H1 (cell line): ENCODE results near the gene TBC1D10A. TPM values are rescaled to one million over a fixed set of nuclear protein-coding genes. Genes with fewer than 3 reads are reported as not detected.
A peak's percentile ranks its signal among the peaks of the same experiment; 100 is the strongest.

ENCODE experiments used
- CTCF ChIA-PET: fragments of 300-600 bp; sonication (Branson Sonifier 250); formaldehyde crosslinking; loops from one replicate; lab custom pipeline; 2021; ENCODE audit not compliant: partially characterized antibody; lab: Charles Lee
- POLR2A ChIA-PET: fragments of 300-600 bp; sonication (Branson Sonifier 250); formaldehyde crosslinking; loops from one replicate; lab custom pipeline; 2021; ENCODE audit warnings: inconsistent platforms; ENCODE audit not compliant: partially characterized antibody; lab: Charles Lee
- DNase-seq, 2 experiments: peaks; one replicate each; pipeline versions ENCODE4 v3.0.0 to v3.0.0-alpha.2; 2010 to 2022; ENCODE audit warnings: low spot score in 2 of 2, low read depth in 1 of 2, mixed read lengths in 1 of 2
- FAIRE-seq: peaks from 2 replicates; lab custom pipeline; 2011; peaks lifted over from hg19 to GRCh38; lab: Jason Lieb, UNC
- H2AFZ ChIP-seq: 2 replicates; pipeline ENCODE4 v1.8.1; 2012; ENCODE audit warnings: low read length, inconsistent platforms
- H2AK5ac ChIP-seq: 2 replicates; pipeline ENCODE4 v1.6.1; 2013; ENCODE audit warnings: low read depth, low read length
- H2BK120ac ChIP-seq: replicated peaks from 2 replicates; pipeline ENCODE3; 2013; ENCODE audit warnings: low read depth, low read length, inconsistent platforms
- H2BK12ac ChIP-seq: 2 replicates; pipeline ENCODE4 v1.6.1; 2013; ENCODE audit warnings: low read depth, low read length
- H2BK15ac ChIP-seq: 2 replicates; pipeline ENCODE4 v1.6.1; 2013; ENCODE audit warnings: low read length
- H2BK20ac ChIP-seq: 2 replicates; pipeline ENCODE4 v1.6.1; 2013; ENCODE audit warnings: low read length
- H2BK5ac ChIP-seq: 2 replicates; pipeline ENCODE4 v1.6.1; 2013; ENCODE audit warnings: low read depth, low read length
- H3K14ac ChIP-seq: 2 replicates; pipeline ENCODE4 v1.6.1; 2013; ENCODE audit warnings: inconsistent platforms; ENCODE audit not compliant: insufficient read length
- H3K18ac ChIP-seq: 2 replicates; pipeline ENCODE4 v1.6.1; 2013; ENCODE audit warnings: low read length; ENCODE audit errors: extremely low read depth
- H3K23ac ChIP-seq: 2 replicates; pipeline ENCODE4 v1.6.1; 2013; ENCODE audit warnings: inconsistent platforms; ENCODE audit not compliant: insufficient read length
- H3K23me2 ChIP-seq: 2 replicates; pipeline ENCODE4 v1.6.1; 2013; ENCODE audit warnings: low read depth, low read length
- H3K27ac ChIP-seq: 2 replicates; pipeline ENCODE4 v1.6.1; 2011; ENCODE audit warnings: low read depth, low read length, inconsistent platforms
- H3K27me3 ChIP-seq, 4 experiments: replicated peaks in 1 of 4; 1 replicate in 1 of 4; 2 replicates in 3 of 4; pipeline versions ENCODE4 v1.6.1 to v1.8.1; 2011 to 2013; ENCODE audit warnings: low read length in 3 of 4, mild to moderate bottlenecking in 3 of 4, inconsistent platforms in 2 of 4, mixed read lengths in 2 of 4, moderate library complexity in 1 of 4; ENCODE audit not compliant: control insufficient read depth in 3 of 4, insufficient read depth in 3 of 4; ENCODE audit errors: extremely low read depth in 1 of 4
- H3K36me3 ChIP-seq, 4 experiments: 2 replicates each; pipeline versions ENCODE4 v1.6.1 to v1.8.1; 2011 to 2013; ENCODE audit warnings: mild to moderate bottlenecking in 4 of 4, low read length in 3 of 4, moderate library complexity in 2 of 4, control low read depth in 1 of 4, inconsistent platforms in 1 of 4; ENCODE audit not compliant: insufficient read depth in 4 of 4, control insufficient read depth in 2 of 4
- H3K4ac ChIP-seq: replicated peaks from 2 replicates; pipeline ENCODE3; 2013; ENCODE audit warnings: low read length, low read depth, mixed read lengths, inconsistent platforms; ENCODE audit not compliant: insufficient read length
- H3K4me1 ChIP-seq, 4 experiments: replicated peaks in 1 of 4; 1 replicate in 1 of 4; 2 replicates in 3 of 4; pipeline versions ENCODE4 v1.6.1 to v1.8.1; 2011 to 2013; ENCODE audit warnings: low read length in 3 of 4, inconsistent platforms in 2 of 4, mixed read lengths in 1 of 4; ENCODE audit not compliant: insufficient read depth in 4 of 4, control insufficient read depth in 3 of 4
- H3K4me2 ChIP-seq, 2 experiments: 2 replicates each; pipeline versions ENCODE4 v1.6.1 to v1.8.1; 2011 to 2013; ENCODE audit warnings: low read depth in 2 of 2, low read length in 2 of 2, control low read depth in 1 of 2, inconsistent platforms in 1 of 2, mild to moderate bottlenecking in 1 of 2; ENCODE audit not compliant: insufficient read depth in 1 of 2
- H3K4me3 ChIP-seq, 4 experiments: fragments of 200-600, 300-600 bp in 1 of 4; sonication (generic), shearing (Covaris generic), sonication (Bioruptor Twin) in 1 of 4; 2 replicates each; pipeline versions ENCODE4 v1.5.1 to v1.8.1; 2011 to 2016; ENCODE audit warnings: low read length in 4 of 4, low read depth in 3 of 4, control low read depth in 2 of 4, inconsistent platforms in 2 of 4, mild to moderate bottlenecking in 2 of 4, mixed read lengths in 1 of 4, moderate library complexity in 1 of 4; ENCODE audit not compliant: insufficient read depth in 2 of 4; ENCODE audit errors: extremely low read depth in 1 of 4
- H3K56ac ChIP-seq: replicated peaks from 2 replicates; pipeline ENCODE3; 2013; ENCODE audit warnings: low read depth, mild to moderate bottlenecking, mixed read lengths, low read length, inconsistent platforms; ENCODE audit not compliant: insufficient read length
- H3K79me1 ChIP-seq: 2 replicates; pipeline ENCODE4 v1.6.1; 2013; ENCODE audit warnings: low read depth, low read length, control low read depth
- H3K79me2 ChIP-seq, 2 experiments: 2 replicates each; pipeline versions ENCODE4 v1.6.1 to v1.8.1; 2012 to 2013; ENCODE audit warnings: low read length in 2 of 2, mild to moderate bottlenecking in 2 of 2, inconsistent platforms in 1 of 2; ENCODE audit not compliant: insufficient read depth in 2 of 2, control insufficient read depth in 1 of 2
- H3K9ac ChIP-seq, 4 experiments: replicated peaks in 1 of 4; 1 replicate in 1 of 4; 2 replicates in 3 of 4; pipeline versions ENCODE4 v1.6.1 to v1.8.1; 2011 to 2013; ENCODE audit warnings: low read depth in 3 of 4, low read length in 3 of 4, control low read depth in 2 of 4, mild to moderate bottlenecking in 2 of 4, moderate library complexity in 2 of 4, inconsistent platforms in 1 of 4; ENCODE audit errors: extremely low read depth in 1 of 4
- H3K9me3 ChIP-seq, 2 experiments: 2 replicates each; pipeline versions ENCODE4 v1.6.1 to v1.8.1; 2012 to 2013; ENCODE audit warnings: mild to moderate bottlenecking in 2 of 2, moderate library complexity in 2 of 2, control low read depth in 1 of 2, inconsistent platforms in 1 of 2, low read depth in 1 of 2, low read length in 1 of 2, mixed read lengths in 1 of 2; ENCODE audit not compliant: insufficient read depth in 2 of 2
- H4K20me1 ChIP-seq, 2 experiments: replicated peaks in 1 of 2; 2 replicates each; pipeline versions ENCODE3 to v1.8.1; 2011 to 2013; ENCODE audit warnings: inconsistent platforms in 2 of 2, low read length in 2 of 2, mild to moderate bottlenecking in 1 of 2; ENCODE audit not compliant: insufficient read depth in 2 of 2, control insufficient read depth in 1 of 2
- H4K5ac ChIP-seq: 2 replicates; pipeline ENCODE4 v1.6.1; 2013; ENCODE audit warnings: low read length, low read depth, mixed read lengths, inconsistent platforms; ENCODE audit not compliant: insufficient read length
- H4K8ac ChIP-seq: 2 replicates; pipeline ENCODE4 v1.8.0; 2013; ENCODE audit warnings: mild to moderate bottlenecking, moderate library complexity, low read length, inconsistent platforms; ENCODE audit not compliant: insufficient read depth; ENCODE audit errors: extremely low read depth
- H4K91ac ChIP-seq: replicated peaks from 2 replicates; pipeline ENCODE3; 2013; ENCODE audit warnings: low read length, mixed read lengths, inconsistent platforms; ENCODE audit not compliant: insufficient read length
- CEBPB ChIP-seq: IDR thresholded peaks from 2 replicates; pipeline ENCODE4 v1.6.1; 2012; ENCODE audit warnings: low read depth, low read length
- KDM4A ChIP-seq: IDR thresholded peaks from one replicate; pipeline ENCODE4 v1.7.1; 2012; ENCODE audit warnings: low read depth, mild to moderate bottlenecking, moderate library complexity, low read length, inconsistent platforms; ENCODE audit not compliant: severe bottlenecking
- WGBS, 2 experiments: shearing (Covaris generic) in 1 of 2; methylation state at CpG; one replicate each; pipeline versions ENCODE4 v1.1.6 to v1.1.7; 2013 to 2015; ENCODE audit warnings: low lambda C conversion rate in 2 of 2, mixed read lengths in 2 of 2, inconsistent platforms in 1 of 2, low coverage in 1 of 2, missing lambda C conversion rate in 1 of 2; ENCODE audit not compliant: insufficient replicate concordance in 2 of 2, insufficient coverage in 1 of 2, insufficient read length in 1 of 2; ENCODE audit errors: extremely low coverage in 1 of 2, missing lambda C conversion rate in 1 of 2; 5-methylcytosine and 5-hydroxymethylcytosine counted together
- polyA plus RNA-seq, 7 experiments: library from polyadenylated mRNA; depleted of rRNA in 3 of 7; stranded (reverse) in 5 of 7; unstranded in 2 of 7; fragments of >200 nt in 5 of 7; fragments of 200-250 nt in 2 of 7; gene quantifications; 1 replicate in 5 of 7; 2 replicates in 1 of 7; 4 replicates in 1 of 7; pipeline versions ENCODE4 v1.2.1 to v1.2.3, GENCODE V29; 2011 to 2013; ENCODE audit warnings: missing spikeins in 2 of 7, mixed read lengths in 2 of 7
- total RNA-seq: library from RNA; stranded (reverse); fragmentation: NEBNext Ultra II Directional; extraction: Animal tissue kit (Norgen Biotek cat#: 25700); gene quantifications from 2 replicates; pipeline ENCODE4 v1.2.1, GENCODE V29; 2021

The TBC1D10A gene
- total and polyA plus RNA-seq, 2 of the 8 experiments (the other 6 are each of a cell fraction or from before 2014, with no cell fraction given): 5.4 to 7.0 TPM

GRCh38 chr22:30265823-30266444 lies 60.8 kb downstream of the TBC1D10A start:
- POLR2A ChIA-PET: interaction anchor here (1.2 kb wide), 1 partner anchor 107 kb away, joined by 3 read pairs; no protein-coding TSS in a partner anchor
- Histone ChIP-seq H4K8ac (no peak overlapping the region), H3K18ac (no peak overlapping the region; the same call in 1 of the 2 replicates), H3K9me3 (no peaks in the 10 kb centered on the region), H3K9ac (no peak overlapping the region; a peak in 1 of 7 replicates), H3K36me3 (no peaks in the 10 kb centered on the region), H2BK120ac (no peak overlapping the region), H2BK15ac (no peak overlapping the region), H2BK5ac (no peak overlapping the region), H3K27ac (no peak overlapping the region), H4K20me1 (no peaks in the 10 kb centered on the region), H2AFZ (no peak overlapping the region), H4K5ac (no peak overlapping the region), H3K4me3 (no peak overlapping the region), H3K4ac (no peak overlapping the region), H3K4me2 (no peak overlapping the region), H4K91ac (no peak overlapping the region), H3K79me2 (no peaks in the 10 kb centered on the region), H3K79me1 (no peaks in the 10 kb centered on the region), H3K56ac (no peak overlapping the region), H3K27me3 (no peaks in the 10 kb centered on the region; a peak in 2 of 7 replicates), H3K23me2 (no peaks in the 10 kb centered on the region), H3K4me1 (peaks cover 0 to 2% (median under 1%) of the 10 kb centered on the region in 4 experiments; a peak in 1 of 7 replicates), H3K14ac (no peak overlapping the region), H2BK12ac (peak overlapping the region; percentile 50; the same call in 1 of the 2 replicates), H2BK20ac (no peak overlapping the region), H3K23ac (no peak overlapping the region), H2AK5ac (no peak overlapping the region)
- 87% methylated on average over 22 of the region's 24 CpGs; no CpG with 5 or more reads in 1 of the 2 experiments for WGBS, 2 experiments
- no peak for DNase-seq
- no peak for FAIRE-seq
- CTCF ChIA-PET: no interaction called here
- TF ChIP-seq KDM4A (no peak), CEBPB (peak; percentile 61)
